Brain microvascular endothelial cell (primary cell): ENCODE data around the gene BNC1.
"Not testable (repeated sequence)": the region's sequence is repeated elsewhere in the genome, so short reads cannot be mapped to it uniquely, and the experiment has no call there.

ENCODE experiments used
- DNase-seq: peaks from one replicate; pipeline ENCODE4 v3.0.0-alpha.2; 2020
- H3K27ac ChIP-seq: fragments of 250-450 bp; sonication (Bioruptor Pico); 2 replicates; pipeline ENCODE4 v1.5.1; 2020; ENCODE audit warnings: mild to moderate bottlenecking, moderate library complexity
- H3K27me3 ChIP-seq: fragments of 250-450 bp; sonication (Bioruptor Pico); replicated peaks from 2 replicates; pipeline ENCODE4 v1.5.1; 2020; ENCODE audit warnings: mild to moderate bottlenecking
- H3K36me3 ChIP-seq: fragments of 250-450 bp; sonication (Bioruptor Pico); replicated peaks from 2 replicates; pipeline ENCODE4 v1.5.1; 2020; ENCODE audit warnings: mild to moderate bottlenecking
- H3K4me3 ChIP-seq: 2 replicates; pipeline ENCODE4 v1.5.1; 2011; ENCODE audit warnings: low read depth, mild to moderate bottlenecking, control low read depth, low read length, moderate library complexity
- CTCF ChIP-seq: IDR thresholded peaks from 2 replicates; pipeline ENCODE4 v1.5.1; 2011; ENCODE audit warnings: low read depth, mild to moderate bottlenecking, moderate library complexity, low read length, control low read depth, inconsistent platforms; ENCODE audit errors: missing control alignments
- in situ Hi-C: cut with HindIII; loops from 2 replicates; pipeline ENCODE4 v1.10.0; 2017; ENCODE audit warnings: low sequenced_read_pairs, low pct_ligation_motif_present

The BNC1 gene

GRCh38 chr15:83275412-83275811 lies 9.1 kb downstream of the BNC1 start:
- in situ Hi-C loops: no loop called here
- Histone ChIP-seq H3K36me3 (no peaks in the 10 kb centered on the region), H3K27me3 (no peaks in the 10 kb centered on the region), H3K4me3 (no peak overlapping the region), H3K27ac (no peak overlapping the region)
- no peak for DNase-seq
- no peak for TF ChIP-seq CTCF

GRCh38 chr15:83270176-83270575 lies 14.3 kb downstream of the BNC1 start:
- H3K4me3 ChIP-seq: no peak overlapping the region
- H3K27me3 ChIP-seq: no peaks in the 10 kb centered on the region
- H3K36me3 ChIP-seq: no peaks in the 10 kb centered on the region
- no peak overlapping the region for H3K27ac ChIP-seq
- TF ChIP-seq CTCF: no peak
- no peak for DNase-seq
- in situ Hi-C loops: no loop called here

- no peak for TF ChIP-seq CTCF
- no peaks in the 10 kb centered on the region for H3K36me3 ChIP-seq
- H3K27ac ChIP-seq: no peak overlapping the region
- DNase-seq: no peak
- no peak overlapping the region for H3K4me3 ChIP-seq
- in situ Hi-C loops: no loop called here
- no peaks in the 10 kb centered on the region for H3K27me3 ChIP-seq
These were observed 16.3 kb downstream of the BNC1 start for GRCh38 chr15:83268147-83268546.

- H3K27me3 ChIP-seq: no peaks in the 10 kb centered on the region
- no peak for DNase-seq
- no peak for TF ChIP-seq CTCF
- H3K27ac ChIP-seq: no peak overlapping the region
- H3K4me3 ChIP-seq: no peak overlapping the region
- no peaks in the 10 kb centered on the region for H3K36me3 ChIP-seq
- in situ Hi-C loops: no loop called here
These were observed 21.7 kb downstream of the BNC1 start for GRCh38 chr15:83262594-83263315.

GRCh38 chr15:83262181-83262580 lies 22.3 kb downstream of the BNC1 start:
- H3K36me3 ChIP-seq, in situ Hi-C loops: not testable (repeated sequence)

GRCh38 chr15:83250781-83251180 lies 33.7 kb downstream of the BNC1 start:
- in situ Hi-C loops: no loop called here
- Histone ChIP-seq H3K27ac (no peak overlapping the region), H3K27me3 (peaks cover 4% of the 10 kb centered on the region), H3K4me3 (no peak overlapping the region), H3K36me3 (no peaks in the 10 kb centered on the region)
- no peak for TF ChIP-seq CTCF
- no peak for DNase-seq

More at GRCh38 chr15:83262181-83262580, 22.3 kb downstream of the BNC1 start:
- not testable (repeated sequence) for H3K27ac ChIP-seq, H3K4me3 ChIP-seq, H3K27me3 ChIP-seq, DNase-seq
